Ishikawa (cell line): ENCODE measurements around the gene SKOR1.

Source experiments
- CEBPB ChIP-seq: IDR thresholded peaks from 2 replicates; pipeline ENCODE4 v1.6.1; 2012
- CREB1 ChIP-seq: IDR thresholded peaks from 2 replicates; pipeline ENCODE4 v1.6.1; 2012; ENCODE audit warnings: low read depth
- EGR1 ChIP-seq: IDR thresholded peaks from 2 replicates; pipeline ENCODE4 v1.6.1; 2012
- EP300 ChIP-seq: IDR thresholded peaks from 2 replicates; pipeline ENCODE4 v1.6.1; 2012; ENCODE audit warnings: borderline replicate concordance
- FOXM1 ChIP-seq: IDR thresholded peaks from 2 replicates; pipeline ENCODE4 v1.6.1; 2012; ENCODE audit warnings: low read depth, borderline replicate concordance
- MAX ChIP-seq: IDR thresholded peaks from 2 replicates; pipeline ENCODE4 v1.6.1; 2012
- NFIC ChIP-seq: IDR thresholded peaks from 2 replicates; pipeline ENCODE4 v1.6.1; 2012
- RAD21 ChIP-seq: IDR thresholded peaks from 2 replicates; pipeline ENCODE4 v1.6.1; 2012; ENCODE audit warnings: low read depth
- REST ChIP-seq: IDR thresholded peaks from 2 replicates; pipeline ENCODE4 v1.6.1; 2012; ENCODE audit warnings: low read depth, mild to moderate bottlenecking
- TAF1 ChIP-seq: IDR thresholded peaks from 2 replicates; pipeline ENCODE4 v1.6.1; 2012; ENCODE audit warnings: low read depth, mild to moderate bottlenecking
- TCF12 ChIP-seq: IDR thresholded peaks from 2 replicates; pipeline ENCODE4 v1.6.1; 2012; ENCODE audit warnings: low read depth
- TEAD4 ChIP-seq: IDR thresholded peaks from 2 replicates; pipeline ENCODE4 v1.6.1; 2012
- USF1 ChIP-seq: IDR thresholded peaks from 2 replicates; pipeline ENCODE4 v1.6.1; 2012
- YY1 ChIP-seq: IDR thresholded peaks from 2 replicates; pipeline ENCODE4 v1.6.1; 2012; ENCODE audit warnings: low read depth
- ZBTB7A ChIP-seq: IDR thresholded peaks from 2 replicates; pipeline ENCODE4 v1.6.1; 2012; ENCODE audit warnings: low read depth

Gene SKOR1

GRCh38 chr15:67783303-67783702 lies 42.0 kb upstream of the SKOR1 start:
- TF ChIP-seq EP300 (no peak), MAX (no peak)

GRCh38 chr15:67784090-67784781 lies 41.1 kb upstream of the SKOR1 start:
- no peak for TF ChIP-seq ZBTB7A
- no peak for TF ChIP-seq CEBPB
- TF ChIP-seq YY1: no peak
- no peak for TF ChIP-seq TCF12
- TF ChIP-seq EP300: no peak
- no peak for TF ChIP-seq REST
- no peak for TF ChIP-seq FOXM1
- TF ChIP-seq CREB1: no peak
- TF ChIP-seq TEAD4: no peak
- TF ChIP-seq NFIC: no peak
- TF ChIP-seq USF1: no peak
- TF ChIP-seq EGR1: no peak
- TF ChIP-seq MAX: no peak
- TF ChIP-seq RAD21: no peak

- no peak for TF ChIP-seq TEAD4
- TF ChIP-seq NFIC: no peak
- TF ChIP-seq TAF1: no peak
Observed at GRCh38 chr15:67784856-67785430, 40.4 kb upstream of the SKOR1 start.

GRCh38 chr15:67785431-67785830 lies 39.9 kb upstream of the SKOR1 start:
- TF ChIP-seq CEBPB: no peak
- no peak for TF ChIP-seq ZBTB7A
- no peak for TF ChIP-seq TCF12

GRCh38 chr15:67786646-67787045 lies 38.7 kb upstream of the SKOR1 start:
- TF ChIP-seq USF1 (no peak), FOXM1 (no peak), MAX (no peak), EGR1 (no peak), CREB1 (no peak), RAD21 (no peak), EP300 (no peak), ZBTB7A (no peak), TEAD4 (no peak), NFIC (no peak), TCF12 (no peak), REST (no peak), TAF1 (no peak), YY1 (no peak), CEBPB (no peak)

GRCh38 chr15:67788986-67789385 lies 36.3 kb upstream of the SKOR1 start:
- TF ChIP-seq EP300 (no peak), CEBPB (no peak), YY1 (no peak), USF1 (no peak), NFIC (no peak), FOXM1 (no peak), MAX (no peak), REST (no peak), TCF12 (no peak), TAF1 (no peak), EGR1 (no peak), TEAD4 (no peak), RAD21 (no peak), ZBTB7A (no peak), CREB1 (no peak)
